Measurements from ENCODE around the gene MLH3.
A peak's percentile ranks its signal among the peaks of the same experiment; 100 is the strongest.

MLH3 gene

GRCh38 chr14:75064205-75064567 lies 12.9 kb upstream of the MLH3 start:
- DNase-seq = no peak

GRCh38 chr14:75063491-75064204 lies 12.4 kb upstream of the MLH3 start, which contains the start of gene ACYP1:
ACYP1 (minus strand) TSS chr14:75064024; CDS start chr14:75063553, 471 bp downstream.
- DNase-seq = peak; percentile 97

GRCh38 chr14:75063013-75063412 lies 11.7 kb upstream of the MLH3 start:
- no peak for DNase-seq

GRCh38 chr14:75060420-75060819 lies 9.2 kb upstream of the MLH3 start:
- no peak for DNase-seq

GRCh38 chr14:75059642-75060041 lies 8.4 kb upstream of the MLH3 start:
- DNase-seq = peak; percentile 31

GRCh38 chr14:75054421-75054820 lies 3.2 kb upstream of the MLH3 start:
- DNase-seq = no peak

GRCh38 chr14:75053396-75054291 lies 2.4 kb upstream of the MLH3 start:
- no peak for DNase-seq

- no peak for DNase-seq
Measured at GRCh38 chr14:75051556-75051899, 261 bp upstream of the MLH3 start.

- no peak for DNase-seq
Measured at GRCh38 chr14:75049731-75050201, 1.5 kb downstream of the MLH3 start.

GRCh38 chr14:75049136-75049535 lies 2.1 kb downstream of the MLH3 start:
- no peak for DNase-seq

GRCh38 chr14:75048101-75048500 lies 3.2 kb downstream of the MLH3 start:
- DNase-seq = no peak

- DNase-seq = no peak
Measured at GRCh38 chr14:75047506-75047905, 3.8 kb downstream of the MLH3 start.

GRCh38 chr14:75046899-75047298 lies 4.4 kb downstream of the MLH3 start:
- no peak for DNase-seq

GRCh38 chr14:75046275-75046674 lies 5.0 kb downstream of the MLH3 start:
- DNase-seq = no peak

GRCh38 chr14:75044752-75045151 lies 6.5 kb downstream of the MLH3 start:
- DNase-seq = no peak

- no peak for DNase-seq
Measured at GRCh38 chr14:75044322-75044721, 6.9 kb downstream of the MLH3 start.

- DNase-seq = peak; percentile 42
Measured at GRCh38 chr14:75042035-75042434, 9.2 kb downstream of the MLH3 start.

GRCh38 chr14:75041613-75042012 lies 9.7 kb downstream of the MLH3 start:
- no peak for DNase-seq

- DNase-seq = no peak
Measured at GRCh38 chr14:75040959-75041358, 10.3 kb downstream of the MLH3 start.

GRCh38 chr14:75040507-75040906 lies 10.8 kb downstream of the MLH3 start:
- DNase-seq = no peak

GRCh38 chr14:75032939-75033338 lies 18.3 kb downstream of the MLH3 start:
- no peak for DNase-seq

GRCh38 chr14:75030147-75030546 lies 21.1 kb downstream of the MLH3 start:
- DNase-seq = no peak

- no peak for DNase-seq
Measured at GRCh38 chr14:75025876-75026275, 25.4 kb downstream of the MLH3 start.

- DNase-seq = no peak
Measured at GRCh38 chr14:75025082-75025481, 26.2 kb downstream of the MLH3 start.

All from eye (tissue), 1 donor.